Neural progenitor cell (in vitro differentiated cells): Measurements from ENCODE around the gene SPEF2. TPM values are rescaled to one million over a fixed set of nuclear protein-coding genes. Genes with fewer than 3 reads are reported as not detected.

ENCODE experiments used
- DNase-seq: peaks from one replicate; pipeline ENCODE4 v3.0.0-alpha.2; 2016; ENCODE audit warnings: low spot score
- H2AFZ ChIP-seq: fragments of 200-600 bp; sonication (generic); replicated peaks from 2 replicates; pipeline ENCODE4 v1.6.1; 2016; ENCODE audit warnings: antibody characterized with exemption
- H3F3A ChIP-seq: fragments of 200-600 bp; sonication (generic); 2 replicates; pipeline ENCODE4 v1.6.1; 2016; ENCODE audit warnings: antibody characterized with exemption, low read depth
- H3K27ac ChIP-seq: fragments of 200-600 bp; sonication (generic); 2 replicates; pipeline ENCODE4 v1.5.1; 2016; ENCODE audit warnings: mild to moderate bottlenecking
- H3K27me3 ChIP-seq: fragments of 200-600 bp; sonication (generic); 2 replicates; pipeline ENCODE4 v1.6.1; 2016; ENCODE audit warnings: mild to moderate bottlenecking, moderate library complexity
- H3K36me3 ChIP-seq: fragments of 200-600 bp; sonication (generic); 2 replicates; pipeline ENCODE4 v1.5.1; 2016
- H3K4me1 ChIP-seq: fragments of 200-600 bp; sonication (generic); 2 replicates; pipeline ENCODE4 v1.6.1; 2016; ENCODE audit warnings: mixed run types
- H3K4me2 ChIP-seq: fragments of 200-600 bp; sonication (generic); 2 replicates; pipeline ENCODE4 v1.6.1; 2016
- H3K4me3 ChIP-seq: fragments of 200-600 bp; sonication (generic); 2 replicates; pipeline ENCODE4 v1.5.1; 2016
- H3K79me2 ChIP-seq: fragments of 200-600 bp; sonication (generic); 2 replicates; pipeline ENCODE4 v1.6.1; 2016; ENCODE audit warnings: low read depth
- H3K9ac ChIP-seq: fragments of 200-600 bp; sonication (generic); 2 replicates; pipeline ENCODE4 v1.6.1; 2016
- H3K9me3 ChIP-seq: fragments of 200-600 bp; sonication (generic); 2 replicates; pipeline ENCODE4 v1.5.1; 2016; ENCODE audit warnings: low read depth
- H4K20me1 ChIP-seq: fragments of 200-600 bp; sonication (generic); 2 replicates; pipeline ENCODE4 v1.6.1; 2016; ENCODE audit warnings: low read depth
- H3K27ac Mint-ChIP-seq: 3 replicates; pipeline ENCODE4 v1.8.0; 2021; ENCODE audit warnings: mixed read lengths
- H3K27me3 Mint-ChIP-seq: 2 replicates; pipeline ENCODE4 v1.8.0; 2022; ENCODE audit warnings: low read depth, mild to moderate bottlenecking, inconsistent platforms, moderate library complexity, mixed read lengths; ENCODE audit not compliant: insufficient read depth
- H3K36me3 Mint-ChIP-seq: 3 replicates; pipeline ENCODE4 v1.8.0; 2021; ENCODE audit warnings: mixed read lengths
- H3K4me1 Mint-ChIP-seq: 3 replicates; pipeline ENCODE4 v1.8.0; 2021; ENCODE audit warnings: mixed read lengths
- H3K4me3 Mint-ChIP-seq: 3 replicates; pipeline ENCODE4 v1.8.0; 2021; ENCODE audit warnings: mild to moderate bottlenecking, moderate library complexity, mixed read lengths
- H3K9me3 Mint-ChIP-seq: 3 replicates; pipeline ENCODE4 v1.8.0; 2020; ENCODE audit warnings: mixed read lengths
- CTCF ChIP-seq: fragments of 200-600 bp; sonication (generic); IDR thresholded peaks from 2 replicates; pipeline ENCODE4 v1.5.1; 2017; ENCODE audit warnings: antibody characterized with exemption, mild to moderate bottlenecking
- EZH2 ChIP-seq: fragments of 200-600 bp; sonication (generic); IDR thresholded peaks from 2 replicates; pipeline ENCODE4 v1.6.1; 2017; ENCODE audit warnings: antibody characterized with exemption, mild to moderate bottlenecking, moderate library complexity
- EZH2phosphoT487 ChIP-seq: fragments of 200-600 bp; sonication (generic); IDR thresholded peaks from 2 replicates; pipeline ENCODE4 v1.6.1; 2017; ENCODE audit warnings: antibody characterized with exemption
- total RNA-seq: library from RNA; depleted of rRNA; stranded (reverse); fragments of >200 nt; gene quantifications from 2 replicates; pipeline ENCODE4 v1.2.3, GENCODE V29; 2015; ENCODE audit warnings: low replicate concordance

The SPEF2 gene
- total RNA-seq, 1 donor from 2014 or later, result 5.8 TPM

GRCh38 chr5:35677878-35678277 is 60.2 kb downstream of the SPEF2 start:
- Histone ChIP-seq H3K27ac (no peak overlapping the region), H2AFZ (no peak overlapping the region), H3K9ac (no peak overlapping the region), H3F3A (no peaks in the 10 kb centered on the region), H3K27me3 (no peaks in the 10 kb centered on the region), H4K20me1 (no peaks in the 10 kb centered on the region), H3K36me3 (no peaks in the 10 kb centered on the region), H3K4me3 (no peak overlapping the region), H3K79me2 (no peaks in the 10 kb centered on the region), H3K4me2 (no peak overlapping the region), H3K9me3 (no peaks in the 10 kb centered on the region), H3K4me1 (no peaks in the 10 kb centered on the region)
- Mint-ChIP-seq H3K9me3 (no peaks in the 10 kb centered on the region), H3K27me3 (no peaks in the 10 kb centered on the region), H3K4me1 (peaks cover 5% of the 10 kb centered on the region), H3K4me3 (no peak overlapping the region), H3K27ac (no peak overlapping the region), H3K36me3 (no peaks in the 10 kb centered on the region)
- DNase-seq, result no peak
- no peak for TF ChIP-seq EZH2phosphoT487
- TF ChIP-seq CTCF, result no peak
- no peak for TF ChIP-seq EZH2

GRCh38 chr5:35678661-35679060 is 61.0 kb downstream of the SPEF2 start:
- Mint-ChIP-seq H3K9me3 (no peaks in the 10 kb centered on the region), H3K27ac (no peak overlapping the region), H3K27me3 (no peaks in the 10 kb centered on the region), H3K4me3 (no peak overlapping the region), H3K4me1 (peaks cover 5% of the 10 kb centered on the region), H3K36me3 (no peaks in the 10 kb centered on the region)
- no peaks in the 10 kb centered on the region for H3F3A ChIP-seq
- no peak overlapping the region for H3K4me3 ChIP-seq
- H3K27me3 ChIP-seq, result no peaks in the 10 kb centered on the region
- no peak overlapping the region for H3K27ac ChIP-seq
- TF ChIP-seq EZH2phosphoT487, result no peak
- TF ChIP-seq CTCF, result no peak
- TF ChIP-seq EZH2, result no peak
- no peak for DNase-seq
- H3K4me2 ChIP-seq, result no peak overlapping the region
- no peaks in the 10 kb centered on the region for H4K20me1 ChIP-seq
- H2AFZ ChIP-seq, result no peak overlapping the region
- no peak overlapping the region for H3K9ac ChIP-seq
- no peaks in the 10 kb centered on the region for H3K4me1 ChIP-seq
- no peaks in the 10 kb centered on the region for H3K9me3 ChIP-seq
- no peaks in the 10 kb centered on the region for H3K79me2 ChIP-seq
- H3K36me3 ChIP-seq, result no peaks in the 10 kb centered on the region

GRCh38 chr5:35679357-35679756 is 61.7 kb downstream of the SPEF2 start:
- Mint-ChIP-seq H3K4me1 (peaks cover 5% of the 10 kb centered on the region), H3K27me3 (no peaks in the 10 kb centered on the region), H3K9me3 (no peaks in the 10 kb centered on the region), H3K4me3 (no peak overlapping the region), H3K36me3 (no peaks in the 10 kb centered on the region), H3K27ac (no peak overlapping the region)
- H4K20me1 ChIP-seq, result no peaks in the 10 kb centered on the region
- DNase-seq, result no peak
- H3K79me2 ChIP-seq, result no peaks in the 10 kb centered on the region
- no peaks in the 10 kb centered on the region for H3F3A ChIP-seq
- no peaks in the 10 kb centered on the region for H3K9me3 ChIP-seq
- no peaks in the 10 kb centered on the region for H3K4me1 ChIP-seq
- no peaks in the 10 kb centered on the region for H3K36me3 ChIP-seq
- no peak overlapping the region for H3K27ac ChIP-seq
- no peak overlapping the region for H3K4me2 ChIP-seq
- TF ChIP-seq EZH2phosphoT487 (no peak), EZH2 (no peak), CTCF (no peak)
- no peaks in the 10 kb centered on the region for H3K27me3 ChIP-seq
- H3K4me3 ChIP-seq, result no peak overlapping the region
- H2AFZ ChIP-seq, result no peak overlapping the region
- H3K9ac ChIP-seq, result no peak overlapping the region
